HCT116 (cell line): Measurements from ENCODE around the gene CERK. TPM values are rescaled to one million over a fixed set of nuclear protein-coding genes. Genes with fewer than 3 reads are reported as not detected.

Experiments
- ATAC-seq: fragments of 200-7000 bp; cut with Tn5 transposase; 2 replicates; pipeline ENCODE4 v1.9.1; 2020; ENCODE audit warnings: mild to moderate bottlenecking, moderate library complexity
- BruUV-seq: library from RNA; stranded (reverse); fragments of 400-500 nt; replicated peaks from 2 replicates; lab custom pipeline; 2021; lab: Mats Ljungman, UMichigan
- CTCF ChIA-PET: fragments of 300-600 bp; sonication (Branson Sonifier 250); formaldehyde crosslinking; loops from one replicate; lab custom pipeline; 2021; ENCODE audit warnings: antibody characterized with exemption; lab: Charles Lee
- POLR2A ChIA-PET: fragments of 300-600, 350-600 bp; sonication (Branson Sonifier 250); formaldehyde crosslinking; loops from one replicate; lab custom pipeline; 2021; ENCODE audit warnings: antibody characterized with exemption; lab: Charles Lee
- RAD21 ChIA-PET, 2 experiments: fragments of 300-600 bp; sonication (Branson Sonifier 250); formaldehyde crosslinking; loops; one replicate each; lab custom pipeline; 2023; ENCODE audit warnings: low total read pairs in 2 of 2; ENCODE audit not compliant: uncharacterized antibody in 2 of 2, unreplicated experiment in 2 of 2, low non-redundant PET in 1 of 2; lab: Charles Lee
- DNase-seq: peaks from one replicate; pipeline ENCODE4 v3.0.0-alpha.2; 2010; ENCODE audit warnings: low read depth, low spot score
- H2AFZ ChIP-seq: fragments of 200-600 bp; shearing (Covaris generic), sonication (generic); 2 replicates; pipeline ENCODE4 v1.6.1; 2017; ENCODE audit warnings: low read depth, mixed run types, mixed read lengths, antibody characterized with exemption, low read length; ENCODE audit not compliant: poor library complexity, severe bottlenecking
- H3K27ac ChIP-seq: 2 replicates; pipeline ENCODE4 v1.5.1; 2012; ENCODE audit warnings: low read depth, low read length
- H3K27me3 ChIP-seq: fragments of 200-600 bp; sonication (generic); 2 replicates; pipeline ENCODE4 v1.6.1; 2016; ENCODE audit warnings: mixed run types, low read length, mixed read lengths; ENCODE audit not compliant: insufficient read depth
- H3K36me3 ChIP-seq, 2 experiments: fragments of 200-500 bp in 1 of 2; fragments of 200-600 bp in 1 of 2; sonication (Bioruptor generic) in 1 of 2; sonication (generic) in 1 of 2; 2 replicates each; pipeline versions ENCODE4 v1.5.1 to v1.6.1; 2014 to 2016; ENCODE audit warnings: low read length in 2 of 2, inconsistent platforms in 1 of 2, mixed read lengths in 1 of 2, mixed run types in 1 of 2; ENCODE audit not compliant: insufficient read depth in 2 of 2, control insufficient read depth in 1 of 2
- H3K4me1 ChIP-seq, 2 experiments: fragments of 200-600 bp in 1 of 2; sonication (generic) in 1 of 2; 2 replicates each; pipeline versions ENCODE4 v1.5.1 to v1.6.1; 2012 to 2017; ENCODE audit warnings: low read length in 2 of 2, inconsistent platforms in 1 of 2, mild to moderate bottlenecking in 1 of 2, mixed read lengths in 1 of 2, mixed run types in 1 of 2, moderate library complexity in 1 of 2; ENCODE audit not compliant: insufficient read depth in 2 of 2, control insufficient read depth in 1 of 2
- H3K4me2 ChIP-seq: fragments of 200-600 bp; sonication (generic); 2 replicates; pipeline ENCODE4 v1.6.1; 2017; ENCODE audit warnings: mixed run types, low read length, mixed read lengths
- H3K4me3 ChIP-seq, 2 experiments: fragments of 200-600 bp in 1 of 2; sonication (generic) in 1 of 2; replicated peaks in 1 of 2; 2 replicates each; pipeline ENCODE4 v1.5.1; 2011 to 2016; ENCODE audit warnings: low read length in 2 of 2, control low read depth in 1 of 2, low read depth in 1 of 2, mild to moderate bottlenecking in 1 of 2, mixed read lengths in 1 of 2, mixed run types in 1 of 2
- H3K79me2 ChIP-seq: fragments of 200-600 bp; sonication (generic); 2 replicates; pipeline ENCODE4 v1.6.1; 2017; ENCODE audit warnings: mild to moderate bottlenecking, mixed run types, low read length, moderate library complexity, mixed read lengths; ENCODE audit not compliant: insufficient read depth
- H3K9ac ChIP-seq: fragments of 200-600 bp; sonication (generic); 2 replicates; pipeline ENCODE4 v1.6.1; 2016; ENCODE audit warnings: low read length, mixed read lengths
- H3K9me2 ChIP-seq: fragments of 200-600 bp; sonication (generic), shearing (Covaris generic); 2 replicates; pipeline ENCODE4 v1.6.1; 2017; ENCODE audit warnings: mixed run types, mild to moderate bottlenecking, moderate library complexity; ENCODE audit not compliant: insufficient read depth
- H3K9me3 ChIP-seq, 2 experiments: fragments of 200-500 bp in 1 of 2; fragments of 200-600 bp in 1 of 2; sonication (Bioruptor generic) in 1 of 2; sonication (generic) in 1 of 2; 2 replicates each; pipeline ENCODE4 v1.6.1; 2014 to 2017; ENCODE audit warnings: low read length in 2 of 2, mixed read lengths in 2 of 2, inconsistent platforms in 1 of 2, low read depth in 1 of 2, mild to moderate bottlenecking in 1 of 2, mixed run types in 1 of 2, moderate library complexity in 1 of 2; ENCODE audit not compliant: control insufficient read depth in 1 of 2, insufficient read depth in 1 of 2
- H4K20me1 ChIP-seq: fragments of 200-600 bp; sonication (generic), shearing (Covaris generic); 2 replicates; pipeline ENCODE4 v1.6.1; 2017; ENCODE audit warnings: mixed run types, mild to moderate bottlenecking, moderate library complexity; ENCODE audit not compliant: insufficient read depth
- EGR1 ChIP-seq: IDR thresholded peaks from 2 replicates; pipeline ENCODE4 v1.6.1; 2012; ENCODE audit warnings: low read depth
- ELF1 ChIP-seq: IDR thresholded peaks from 2 replicates; pipeline ENCODE4 v1.6.1; 2012; ENCODE audit warnings: low read depth, borderline replicate concordance
- EZH2 ChIP-seq: fragments of 200-600 bp; sonication (generic); IDR thresholded peaks from 2 replicates; pipeline ENCODE4 v1.6.1; 2017; ENCODE audit warnings: antibody characterized with exemption, mixed run types
- REST ChIP-seq: IDR thresholded peaks from 2 replicates; pipeline ENCODE4 v1.6.1; 2012; ENCODE audit warnings: low read depth
- SIN3A ChIP-seq: IDR thresholded peaks from 2 replicates; pipeline ENCODE4 v1.6.1; 2012; ENCODE audit warnings: low read depth
- ZNF274 ChIP-seq: fragments of 200-500 bp; sonication (Bioruptor generic); IDR thresholded peaks from 2 replicates; pipeline ENCODE4 v1.6.1; 2014; ENCODE audit warnings: mild to moderate bottlenecking, low read depth, low read length, inconsistent platforms
- intact Hi-C: fragments of 100-400 bp; cut with micrococcal nuclease; formaldehyde crosslinking; loops from 2 replicates; pipeline ENCODE4 v1.10.0; 2022
- total RNA-seq: library from RNA; stranded (reverse); gene quantifications from one replicate; pipeline ENCODE4 v1.2.1, GENCODE V29; 2021; ENCODE audit not compliant: unreplicated experiment
- TF ChIP-seq, protein P1 (sequence below): IDR thresholded peaks from 2 replicates; pipeline ENCODE4 v1.6.1; 2012
- TF ChIP-seq, protein P2 (sequence below): IDR thresholded peaks from 2 replicates; pipeline ENCODE4 v1.6.1; 2012

CERK gene
- total RNA-seq, 1 experiment from 2014 or later = 35.0 TPM

DNA sequence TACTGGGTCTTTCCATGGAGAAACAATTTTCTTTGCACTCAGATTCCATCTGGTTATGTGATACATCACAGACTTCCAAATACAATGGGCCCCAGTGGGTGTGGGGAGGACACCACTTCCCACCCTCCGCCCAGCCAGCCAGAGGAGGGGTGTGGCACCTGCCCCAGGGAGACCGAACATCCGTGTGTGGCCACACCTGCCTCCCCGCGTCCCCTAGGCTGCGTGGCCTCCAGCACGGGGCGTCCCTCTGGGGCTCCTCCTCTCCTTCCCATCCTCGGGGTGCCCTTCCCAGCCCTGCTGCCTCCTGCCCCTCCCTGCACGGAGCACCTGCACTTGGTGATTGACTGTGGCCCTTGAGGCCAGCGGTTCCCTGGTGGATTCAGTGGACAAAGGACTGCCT, 49.1 kb downstream of the CERK start:
- Histone ChIP-seq H3K27me3 (no peaks in the 10 kb centered on the region), H3K36me3 (peaks cover 15 to 22% of the 10 kb centered on the region in 2 experiments; a peak in 3 of 4 replicates), H3K9ac (no peak overlapping the region), H3K27ac (no peak overlapping the region), H4K20me1 (no peaks in the 10 kb centered on the region), H2AFZ (no peak overlapping the region), H3K4me2 (no peak overlapping the region), H3K79me2 (no peaks in the 10 kb centered on the region), H3K9me3 (no peaks in the 10 kb centered on the region), H3K4me3 (no peak overlapping the region), H3K4me1 (no peaks in the 10 kb centered on the region), H3K9me2 (no peaks in the 10 kb centered on the region)
- TF ChIP-seq REST (no peak), SIN3A (no peak), ZNF274 (no peak), EZH2 (no peak), ELF1 (no peak), EGR1 (no peak)
- TF ChIP-seq, protein P1, sequence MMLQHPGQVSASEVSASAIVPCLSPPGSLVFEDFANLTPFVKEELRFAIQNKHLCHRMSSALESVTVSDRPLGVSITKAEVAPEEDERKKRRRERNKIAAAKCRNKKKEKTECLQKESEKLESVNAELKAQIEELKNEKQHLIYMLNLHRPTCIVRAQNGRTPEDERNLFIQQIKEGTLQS = no peak
- TF ChIP-seq, protein P2, sequence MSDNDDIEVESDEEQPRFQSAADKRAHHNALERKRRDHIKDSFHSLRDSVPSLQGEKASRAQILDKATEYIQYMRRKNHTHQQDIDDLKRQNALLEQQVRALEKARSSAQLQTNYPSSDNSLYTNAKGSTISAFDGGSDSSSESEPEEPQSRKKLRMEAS = no peak
- no peak for DNase-seq
- ChIA-PET CTCF (no interaction called here), RAD21 (interaction anchor here in 1 of 2 experiments (0.6 kb wide), 1 partner anchor 48 kb away, joined by 5 read pairs; no protein-coding TSS in a partner anchor), POLR2A (no interaction called here)
- intact Hi-C loops = no loop called here
- no peak for ATAC-seq
- BruUV-seq = no TSS peak
